DOHH2 (cell line): Measurements from ENCODE around the gene CPSF4L.

Experiments
- H3F3A ChIP-seq: fragments of 200-600 bp; sonication (generic), shearing (Covaris generic); 2 replicates; pipeline ENCODE4 v1.6.0; 2016; ENCODE audit warnings: antibody characterized with exemption, mild to moderate bottlenecking; ENCODE audit not compliant: control insufficient read depth, insufficient read depth
- H3K27ac ChIP-seq: fragments of 200-600 bp; sonication (generic); 2 replicates; pipeline ENCODE4 v1.5.1; 2014; ENCODE audit warnings: low read depth, mild to moderate bottlenecking, low read length, moderate library complexity
- H3K27me3 ChIP-seq: fragments of 200-600 bp; sonication (generic); 2 replicates; pipeline ENCODE4 v1.6.1; 2014; ENCODE audit warnings: mild to moderate bottlenecking, low read length, mixed read lengths; ENCODE audit not compliant: control insufficient read depth
- H3K36me3 ChIP-seq: fragments of 200-600 bp; sonication (generic); 2 replicates; pipeline ENCODE4 v1.6.1; 2014; ENCODE audit warnings: mild to moderate bottlenecking, low read length, moderate library complexity, mixed read lengths; ENCODE audit not compliant: control insufficient read depth
- H3K4me1 ChIP-seq: fragments of 200-600 bp; sonication (generic); 2 replicates; pipeline ENCODE4 v1.6.1; 2014; ENCODE audit warnings: mild to moderate bottlenecking, low read length, mixed read lengths; ENCODE audit not compliant: control insufficient read depth
- H3K4me2 ChIP-seq: fragments of 200-600 bp; sonication (generic); 2 replicates; pipeline ENCODE4 v1.6.0; 2014; ENCODE audit warnings: mild to moderate bottlenecking, low read length, moderate library complexity
- H3K4me3 ChIP-seq: fragments of 200-600 bp; sonication (generic); 2 replicates; pipeline ENCODE4 v1.5.1; 2014; ENCODE audit warnings: mild to moderate bottlenecking, low read length, mixed read lengths
- H3K79me2 ChIP-seq: fragments of 200-600 bp; sonication (generic); 2 replicates; pipeline ENCODE4 v1.6.1; 2014; ENCODE audit warnings: mild to moderate bottlenecking, low read length, mixed read lengths; ENCODE audit not compliant: control insufficient read depth
- H3K9me2 ChIP-seq: fragments of 200-600 bp; sonication (generic); replicated peaks from 2 replicates; pipeline ENCODE4 v1.6.1; 2014; ENCODE audit warnings: mild to moderate bottlenecking, low read length, mixed read lengths; ENCODE audit not compliant: control insufficient read depth
- H3K9me3 ChIP-seq: fragments of 200-600 bp; sonication (generic); 2 replicates; pipeline ENCODE4 v1.6.1; 2014; ENCODE audit warnings: antibody characterized with exemption, low read length, mixed read lengths; ENCODE audit not compliant: control insufficient read depth, insufficient read depth
- H4K20me1 ChIP-seq: fragments of 200-600 bp; sonication (generic); 2 replicates; pipeline ENCODE4 v1.6.0; 2014; ENCODE audit warnings: low read depth, mild to moderate bottlenecking, antibody characterized with exemption, low read length, moderate library complexity; ENCODE audit not compliant: control insufficient read depth, insufficient read depth
- CTCF ChIP-seq: fragments of 200-600 bp; sonication (generic); IDR thresholded peaks from one replicate; pipeline ENCODE4 v1.5.1; 2014; ENCODE audit warnings: antibody characterized with exemption, mild to moderate bottlenecking, low read depth, low read length; ENCODE audit not compliant: poor library complexity, severe bottlenecking
- EZH2phosphoT487 ChIP-seq: fragments of 200-600 bp; sonication (generic); IDR thresholded peaks from 2 replicates; pipeline ENCODE4 v1.6.1; 2017; ENCODE audit warnings: borderline replicate concordance, mild to moderate bottlenecking, antibody characterized with exemption, low read length, moderate library complexity, mixed read lengths

Gene CPSF4L

GRCh38 chr17:73291260-73291801 is 29.7 kb upstream of the CPSF4L start:
- no peaks in the 10 kb centered on the region for H3K36me3 ChIP-seq
- H3F3A ChIP-seq, result no peaks in the 10 kb centered on the region
- no peak overlapping the region for H3K4me2 ChIP-seq
- H3K9me2 ChIP-seq, result no peaks in the 10 kb centered on the region
- H3K4me3 ChIP-seq, result no peak overlapping the region
- H3K4me1 ChIP-seq, result no peaks in the 10 kb centered on the region
- no peaks in the 10 kb centered on the region for H4K20me1 ChIP-seq
- H3K27me3 ChIP-seq, result no peaks in the 10 kb centered on the region
- TF ChIP-seq CTCF, result no peak
- no peak for TF ChIP-seq EZH2phosphoT487
- H3K27ac ChIP-seq, result no peak overlapping the region
- H3K9me3 ChIP-seq, result no peaks in the 10 kb centered on the region
- no peaks in the 10 kb centered on the region for H3K79me2 ChIP-seq

- Histone ChIP-seq H3F3A (no peaks in the 10 kb centered on the region), H3K4me1 (no peaks in the 10 kb centered on the region), H3K79me2 (no peaks in the 10 kb centered on the region)
Measured at GRCh38 chr17:73290399-73291259, 28.9 kb upstream of the CPSF4L start.

GRCh38 chr17:73289549-73290254 is 28.0 kb upstream of the CPSF4L start:
- H3K4me3 ChIP-seq, result no peak overlapping the region
- TF ChIP-seq CTCF (no peak), EZH2phosphoT487 (no peak)
- H3K9me3 ChIP-seq, result no peaks in the 10 kb centered on the region
- H3K36me3 ChIP-seq, result no peaks in the 10 kb centered on the region
- no peak overlapping the region for H3K27ac ChIP-seq
- H3K4me2 ChIP-seq, result no peak overlapping the region
- no peaks in the 10 kb centered on the region for H3K79me2 ChIP-seq
- H3K27me3 ChIP-seq, result no peaks in the 10 kb centered on the region
- no peaks in the 10 kb centered on the region for H4K20me1 ChIP-seq
- H3K4me1 ChIP-seq, result no peaks in the 10 kb centered on the region
- H3K9me2 ChIP-seq, result no peaks in the 10 kb centered on the region
- H3F3A ChIP-seq, result no peaks in the 10 kb centered on the region

More at GRCh38 chr17:73290399-73291259, 28.9 kb upstream of the CPSF4L start:
- H3K27ac ChIP-seq, result no peak overlapping the region
- H3K27me3 ChIP-seq, result no peaks in the 10 kb centered on the region
- H3K4me3 ChIP-seq, result no peak overlapping the region
- H3K9me3 ChIP-seq, result no peaks in the 10 kb centered on the region
- H3K4me2 ChIP-seq, result no peak overlapping the region
- no peak for TF ChIP-seq EZH2phosphoT487
- no peak for TF ChIP-seq CTCF
- H3K9me2 ChIP-seq, result no peaks in the 10 kb centered on the region
- no peaks in the 10 kb centered on the region for H3K36me3 ChIP-seq
- no peaks in the 10 kb centered on the region for H4K20me1 ChIP-seq
